Testis (tissue), 3 donors: Measurements from ENCODE around the gene RNPC3. TPM values are rescaled to one million over a fixed set of nuclear protein-coding genes. Genes with fewer than 3 reads are reported as not detected.
A peak's percentile ranks its signal among the peaks of the same experiment; 100 is the strongest.

ENCODE experiments used
- DNase-seq: peaks from one replicate; pipeline ENCODE4 v3.0.0-alpha.2; 2019
- H3K27ac ChIP-seq, 2 donors: fragments of 200-600 bp; sonication (generic); one replicate each; pipeline ENCODE4 v1.5.1; 2019
- H3K27me3 ChIP-seq: fragments of 200-600 bp; sonication (generic); one replicate; pipeline ENCODE4 v1.5.1; 2019
- H3K36me3 ChIP-seq: fragments of 200-600 bp; sonication (generic); one replicate; pipeline ENCODE4 v1.5.1; 2017; ENCODE audit warnings: low read depth; ENCODE audit errors: missing control alignments
- H3K4me1 ChIP-seq: fragments of 200-600 bp; sonication (generic); one replicate; pipeline ENCODE4 v1.5.1; 2019
- H3K4me3 ChIP-seq, 2 donors: fragments of 200-600 bp; sonication (generic); one replicate each; pipeline ENCODE4 v1.5.1; 2017 to 2019
- H3K9me3 ChIP-seq: fragments of 200-600 bp; sonication (generic); one replicate; pipeline ENCODE4 v1.5.1; 2017
- CTCF ChIP-seq, 3 experiments: fragments of 450-650 bp in 2 of 3; fragments of 200-600 bp in 1 of 3; sonication (generic) in 1 of 3; IDR thresholded peaks; one replicate each; pipeline ENCODE4 v1.5.1; 2016 to 2019; ENCODE audit warnings: antibody characterized with exemption in 3 of 3, mild to moderate bottlenecking in 2 of 3, moderate library complexity in 1 of 3
- POLR2A ChIP-seq: fragments of 450-650 bp; IDR thresholded peaks from one replicate; pipeline ENCODE4 v1.6.1; 2017; ENCODE audit warnings: antibody characterized with exemption, mild to moderate bottlenecking, moderate library complexity
- WGBS, 2 donors: methylation state at CpG; one replicate each; pipeline ENCODE4 v1.1.5; 2018; 5-methylcytosine and 5-hydroxymethylcytosine counted together
- intact Hi-C: fragments of 100-400 bp; cut with DNase I; formaldehyde crosslinking; loops from one replicate; pipeline ENCODE4 v1.15.1; 2023; ENCODE audit warnings: low total_unique reads
- polyA plus RNA-seq: library from polyadenylated mRNA; stranded (reverse); fragments of 350-450 nt; fragmentation: Illumina TruSeq; extraction: RNeasy Lipid Tissue Mini Kit (QIAGEN cat#74804); gene quantifications from one replicate; pipeline ENCODE4 v1.2.3, GENCODE V29; 2014; ENCODE audit warnings: low read depth, low replicate concordance; ENCODE audit not compliant: insufficient read depth
- total RNA-seq, 2 donors: library from RNA; depleted of rRNA; stranded (reverse); fragments of >200 nt; gene quantifications; one replicate each; pipeline ENCODE4 v1.2.3, GENCODE V29; 2016

The RNPC3 gene
- total and polyA plus RNA-seq, 3 donors from 2014 or later, result 18.7 to 62.0 (median 48.6) TPM

GRCh38 chr1:103525114-103525606 is 339 bp upstream of the RNPC3 start:
- Histone ChIP-seq H3K27ac (peak overlapping the region in 1 of 2 donors; percentile 18), H3K27me3 (no peaks in the 10 kb centered on the region), H3K4me3 (peak overlapping the region; percentile 29 to 92), H3K4me1 (peaks cover 4% of the 10 kb centered on the region), H3K36me3 (no peaks in the 10 kb centered on the region), H3K9me3 (no peaks in the 10 kb centered on the region)
- DNase-seq, result no peak
- intact Hi-C loops, result no loop called here
- 3 to 5% methylated on average over 10 to 17 of the region's 34 CpGs for WGBS, 2 donors
- no peak for TF ChIP-seq POLR2A
- no peak for TF ChIP-seq CTCF (IDR thresholded peaks at IDR 0.05)

DNA sequence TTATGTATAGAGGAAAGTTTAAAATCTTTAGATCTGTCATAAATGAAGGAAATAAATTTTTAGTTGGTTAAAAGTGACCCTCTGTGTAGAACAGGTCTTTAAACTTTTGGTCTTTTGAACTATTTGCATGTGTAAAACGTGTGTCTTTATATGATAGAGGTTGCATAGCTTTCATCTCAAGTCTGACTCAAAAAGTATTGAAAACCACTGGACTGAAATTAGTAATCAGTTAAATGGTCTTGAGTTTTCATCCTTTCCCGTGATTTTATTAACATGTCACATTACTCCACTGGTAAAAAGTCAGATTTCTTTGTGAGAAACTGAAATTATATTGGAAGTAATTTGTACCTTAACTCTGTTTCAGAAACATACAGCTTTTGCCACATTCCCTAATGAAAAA is 1.8 kb downstream of the RNPC3 start:
- no peak overlapping the region for H3K27ac ChIP-seq
- peaks cover 4% of the 10 kb centered on the region for H3K4me1 ChIP-seq
- 39 to 55% methylated on average over 2 of the region's 2 CpGs for WGBS, 2 donors
- H3K36me3 ChIP-seq, result no peaks in the 10 kb centered on the region
- H3K4me3 ChIP-seq, result no peak overlapping the region
- H3K9me3 ChIP-seq, result no peaks in the 10 kb centered on the region
- no peak for DNase-seq
- TF ChIP-seq POLR2A (no peak), CTCF (IDR thresholded peaks at IDR 0.05) (no peak)
- intact Hi-C loops, result no loop called here
- H3K27me3 ChIP-seq, result no peaks in the 10 kb centered on the region

DNA sequence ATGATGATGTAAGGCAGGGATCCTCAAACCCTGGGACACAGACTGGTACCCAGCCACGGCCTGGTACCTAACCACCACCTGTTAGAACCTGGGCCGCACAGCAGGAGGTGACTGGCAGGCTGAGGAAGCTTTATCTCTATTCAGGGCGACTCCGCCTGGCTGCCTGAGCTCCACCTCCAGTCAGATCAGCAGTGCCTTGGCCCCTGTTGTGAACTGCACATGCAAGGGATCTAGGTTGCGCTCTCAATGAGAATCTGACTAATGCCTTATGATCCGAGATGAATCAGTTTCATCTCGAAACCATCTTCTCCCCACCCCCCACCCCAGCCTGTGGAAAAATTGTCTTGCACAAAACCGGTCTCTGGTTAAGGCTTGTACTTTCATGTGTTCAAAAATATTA is 4.2 kb downstream of the RNPC3 start:
- H3K27me3 ChIP-seq, result no peaks in the 10 kb centered on the region
- WGBS, 2 donors, result 78 to 84% methylated on average over 8 of the region's 8 CpGs
- peaks cover 4% of the 10 kb centered on the region for H3K4me1 ChIP-seq
- no peak for DNase-seq
- H3K36me3 ChIP-seq, result no peaks in the 10 kb centered on the region
- intact Hi-C loops, result no loop called here
- H3K27ac ChIP-seq, result no peak overlapping the region
- TF ChIP-seq POLR2A (no peak), CTCF (IDR thresholded peaks at IDR 0.05) (no peak)
- no peaks in the 10 kb centered on the region for H3K9me3 ChIP-seq
- H3K4me3 ChIP-seq, result no peak overlapping the region

- intact Hi-C loops, result no loop called here
- TF ChIP-seq POLR2A (no peak), CTCF (IDR thresholded peaks at IDR 0.05) (no peak)
- Histone ChIP-seq H3K27me3 (no peaks in the 10 kb centered on the region), H3K9me3 (no peaks in the 10 kb centered on the region), H3K4me3 (no peak overlapping the region), H3K4me1 (no peaks in the 10 kb centered on the region), H3K27ac (no peak overlapping the region), H3K36me3 (no peaks in the 10 kb centered on the region)
- WGBS, 2 donors, result 93 to 97% methylated on average over 2 of the region's 2 CpGs
- DNase-seq, result no peak
These were observed 12.7 kb downstream of the RNPC3 start for GRCh38 chr1:103538226-103538625.

- H3K4me3 ChIP-seq, result no peak overlapping the region
- intact Hi-C loops, result no loop called here
- H3K36me3 ChIP-seq, result no peaks in the 10 kb centered on the region
- TF ChIP-seq POLR2A, result no peak
- no peak for TF ChIP-seq CTCF (IDR thresholded peaks at IDR 0.05)
- no peaks in the 10 kb centered on the region for H3K27me3 ChIP-seq
- H3K9me3 ChIP-seq, result no peaks in the 10 kb centered on the region
- 93 to 94% methylated on average over 3 of the region's 3 CpGs for WGBS, 2 donors
- no peak overlapping the region for H3K27ac ChIP-seq
- DNase-seq, result no peak
- no peaks in the 10 kb centered on the region for H3K4me1 ChIP-seq
These were observed 15.9 kb downstream of the RNPC3 start for GRCh38 chr1:103541431-103541830.
